Stimulated activated CD8-positive, alpha-beta memory T cell treated with anti-CD3 and anti-CD28 coated beads, Interleukin-2, amount 100 ng/mL, for 1 hour (primary cell): ENCODE results near the gene BTG1.

Experiments used
- DNase-seq, 2 donors: peaks; one replicate each; pipeline ENCODE4 v3.0.0-alpha.2; 2020; ENCODE audit warnings: low read depth in 2 of 2

BTG1 gene

GRCh38 chr12:92133795-92134637 lies 11.6 kb downstream of the BTG1 start:
- no peak for DNase-seq

DNA sequence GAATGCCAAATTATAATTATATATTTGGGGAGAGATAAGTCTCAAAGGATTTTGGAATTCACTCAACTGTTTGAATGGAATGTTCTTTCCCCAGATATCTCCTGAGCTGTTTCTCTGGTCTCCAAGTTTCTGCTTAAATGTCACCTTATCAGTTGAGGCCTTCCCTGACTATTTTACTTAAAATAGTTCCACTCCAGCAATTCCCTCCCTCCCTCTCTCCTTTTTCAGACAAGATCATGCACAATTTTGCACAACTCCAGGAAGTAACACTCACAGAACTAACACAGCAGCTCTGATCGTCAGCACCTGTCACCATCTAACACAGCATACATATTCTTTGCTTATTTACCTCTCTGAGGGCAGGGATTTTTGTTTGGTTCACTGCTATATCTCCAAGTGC lies 12.5 kb downstream of the BTG1 start:
- no peak for DNase-seq

- no peak for DNase-seq
Measured at GRCh38 chr12:92132288-92132687, 13.4 kb downstream of the BTG1 start.

DNA sequence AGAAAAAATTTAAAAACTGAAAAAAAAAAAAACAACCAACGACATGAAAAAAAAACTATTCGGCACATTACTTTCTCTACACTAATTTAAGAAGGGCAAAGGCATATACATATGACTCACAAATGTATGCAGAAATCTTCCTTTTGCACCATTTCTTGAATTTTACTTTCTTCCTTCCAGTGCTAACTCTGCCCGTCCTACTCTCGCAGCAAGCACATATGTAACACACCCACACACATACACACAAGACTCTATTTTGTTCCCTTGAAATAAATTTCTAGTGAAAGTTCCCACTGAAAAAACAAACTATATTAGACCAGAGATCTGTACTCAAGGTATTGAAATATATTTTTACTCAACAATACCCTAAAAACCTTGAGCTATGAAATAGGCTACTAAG lies 14.6 kb downstream of the BTG1 start:
- no peak for DNase-seq

- DNase-seq: no peak
Measured at GRCh38 chr12:92129609-92130008, 16.0 kb downstream of the BTG1 start.

- no peak for DNase-seq
Measured at GRCh38 chr12:92128612-92129011, 17.0 kb downstream of the BTG1 start.

DNA sequence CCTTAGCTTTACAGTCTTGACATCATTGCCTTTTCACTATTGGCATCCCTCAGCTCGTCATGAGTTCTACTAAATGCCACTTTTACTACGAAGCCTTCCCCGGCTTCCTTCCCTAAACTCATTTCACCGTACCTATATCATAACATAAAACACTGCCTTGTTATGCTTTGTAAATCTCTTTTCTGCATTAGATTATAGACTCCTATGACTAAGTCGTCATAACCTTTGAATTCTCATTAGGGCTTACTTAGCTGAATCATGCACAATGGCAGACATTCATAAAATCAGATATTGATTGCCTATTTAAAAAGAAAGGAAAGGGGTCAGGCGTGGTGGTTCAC lies 21.0 kb downstream of the BTG1 start:
- no peak for DNase-seq

- no peak for DNase-seq
Measured at GRCh38 chr12:92123780-92124688, 21.6 kb downstream of the BTG1 start.

- DNase-seq: no peak
Measured at GRCh38 chr12:92122941-92123779, 22.5 kb downstream of the BTG1 start.

GRCh38 chr12:92121826-92122225 lies 23.8 kb downstream of the BTG1 start:
- DNase-seq: no peak

GRCh38 chr12:92118826-92119536 lies 26.7 kb downstream of the BTG1 start:
- no peak for DNase-seq

DNA sequence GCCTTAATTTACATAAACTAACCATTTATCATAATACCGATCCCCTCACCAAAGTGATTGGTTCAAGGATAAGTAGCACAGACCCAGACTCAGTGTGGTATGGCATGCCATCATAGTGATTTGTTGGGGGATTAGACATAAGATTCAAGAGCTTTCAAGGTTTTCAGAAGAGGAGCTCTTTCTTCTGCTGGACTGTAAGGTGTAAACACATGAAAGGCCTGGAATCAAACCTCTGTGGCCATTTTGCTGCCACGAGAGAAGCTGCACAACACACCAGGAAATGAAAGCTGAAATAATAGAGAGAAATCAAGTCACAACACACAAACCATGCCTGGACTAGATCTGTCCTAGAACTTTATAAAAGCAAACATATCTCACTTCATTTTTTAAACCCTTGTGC lies 30.8 kb downstream of the BTG1 start:
- no peak for DNase-seq

GRCh38 chr12:92111256-92111655 lies 34.4 kb downstream of the BTG1 start:
- no peak for DNase-seq

GRCh38 chr12:92110083-92110640 lies 35.5 kb downstream of the BTG1 start:
- DNase-seq: no peak

GRCh38 chr12:92109613-92110012 lies 36.0 kb downstream of the BTG1 start:
- no peak for DNase-seq

DNA sequence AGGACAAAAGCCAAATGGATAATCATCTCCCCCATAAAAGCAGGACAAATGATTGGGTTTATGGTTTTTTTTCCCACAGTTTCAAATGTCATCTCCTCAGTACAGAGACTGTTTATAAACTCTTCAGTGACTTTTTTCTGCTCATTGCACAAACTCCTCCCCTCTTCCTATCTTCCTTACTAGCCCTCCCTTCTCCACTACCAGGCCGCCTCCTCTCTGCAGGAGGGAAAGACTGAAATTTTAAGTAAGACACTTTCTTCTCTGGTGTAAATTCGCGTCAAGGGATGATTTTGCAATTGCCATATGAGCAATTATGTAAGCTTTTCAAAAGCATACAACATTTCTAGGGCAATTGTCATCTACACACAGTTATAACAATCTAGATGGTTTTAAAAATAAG lies 37.0 kb downstream of the BTG1 start:
- DNase-seq: no peak

DNA sequence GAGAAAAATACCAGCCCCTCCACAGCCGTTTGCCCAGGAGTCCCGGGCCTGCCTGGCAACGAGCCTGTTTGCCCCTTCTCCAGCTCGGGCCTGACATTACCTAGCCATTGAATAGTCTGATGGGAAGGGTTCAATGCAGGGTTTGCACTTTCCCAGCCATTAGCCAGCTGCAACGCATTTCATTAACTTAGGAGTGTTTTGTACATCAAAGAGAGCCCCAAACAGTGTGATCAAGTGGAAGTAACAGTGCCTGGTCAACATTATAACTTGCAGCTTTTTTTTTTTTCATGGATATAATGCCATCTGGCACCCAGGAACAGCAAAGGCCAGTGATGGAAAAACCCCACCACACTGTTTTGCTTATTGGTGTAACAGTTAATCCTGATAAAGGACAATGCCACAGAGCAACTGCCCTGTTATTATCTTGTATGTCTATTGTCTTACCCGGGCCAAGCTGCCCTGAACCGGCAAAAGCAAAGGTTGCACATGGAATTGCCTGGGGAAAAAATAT lies 38.0 kb downstream of the BTG1 start:
- DNase-seq: no peak

GRCh38 chr12:92107094-92107493 lies 38.6 kb downstream of the BTG1 start:
- no peak for DNase-seq

DNA sequence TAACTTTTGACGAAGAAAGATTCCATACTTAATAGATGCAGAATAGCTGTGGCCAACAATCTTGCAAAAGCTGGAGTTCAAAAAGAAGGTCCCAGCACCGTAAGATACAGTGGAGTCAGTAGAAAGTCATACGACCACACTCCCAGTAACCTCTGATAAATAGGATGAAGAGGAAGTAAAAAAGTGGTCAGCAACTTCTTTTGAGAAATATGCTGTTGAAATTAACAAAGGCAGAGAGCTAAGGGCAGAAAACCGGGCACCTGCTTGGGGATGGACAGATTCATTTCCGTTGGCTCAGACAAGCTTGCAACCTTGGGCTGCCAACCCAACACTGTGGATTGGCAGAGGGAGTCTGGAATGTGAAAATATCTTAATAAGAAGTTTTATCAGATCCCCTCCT lies 40.0 kb downstream of the BTG1 start:
- DNase-seq: no peak

DNA sequence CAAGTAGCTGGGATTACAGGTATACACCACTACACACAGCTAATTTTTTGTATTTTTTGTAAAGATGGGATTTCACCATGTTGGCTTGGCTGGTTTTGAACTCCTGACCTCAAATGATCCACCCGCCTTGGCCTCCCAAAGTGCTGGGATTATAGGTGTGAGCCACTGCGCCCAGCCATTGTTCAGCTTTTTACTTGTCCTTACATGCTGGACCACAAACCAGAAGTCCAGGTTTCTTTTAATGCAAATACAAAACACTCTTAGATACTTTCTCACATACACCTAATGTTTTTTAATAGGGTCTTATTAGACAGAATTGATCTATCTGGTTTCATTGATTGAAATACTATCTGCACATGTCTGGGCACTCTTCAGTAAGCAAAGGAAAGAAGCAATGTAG lies 40.5 kb downstream of the BTG1 start:
- DNase-seq: no peak

DNA sequence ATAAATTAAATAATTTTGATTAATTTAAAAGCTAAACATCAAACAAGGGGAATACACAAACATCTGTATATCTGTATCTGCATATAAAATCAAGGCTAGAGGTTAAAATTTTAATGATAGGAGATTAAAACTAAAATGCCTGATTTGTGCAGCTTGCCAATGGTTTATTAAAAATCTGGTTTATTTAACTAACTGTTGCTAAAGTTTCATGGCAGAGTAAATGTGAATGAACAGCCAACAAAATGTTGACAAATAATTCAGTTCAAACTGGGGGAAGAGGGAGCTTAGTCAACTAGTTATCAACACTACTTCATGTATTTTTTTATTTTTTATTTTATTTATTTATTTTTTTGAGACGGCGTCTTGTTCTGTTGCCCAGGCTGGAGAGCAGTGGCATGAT lies 43.0 kb downstream of the BTG1 start:
- DNase-seq: no peak
